HepG2 (cell line): ENCODE results near the gene TPM2. TPM values are rescaled to one million over a fixed set of nuclear protein-coding genes. Genes with fewer than 3 reads are reported as not detected.

Experiments
- ASH2L ChIP-seq: fragments of 300-600, 200-600 bp; sonication (generic); IDR thresholded peaks from 2 replicates; pipeline ENCODE4 v1.7.0; 2017; ENCODE audit warnings: low read depth, mild to moderate bottlenecking, moderate library complexity, mixed read lengths, low read length; ENCODE audit not compliant: insufficient read length
- CENPT ChIP-seq: sonication (generic); formaldehyde crosslinking; IDR thresholded peaks from 2 replicates; pipeline ENCODE4 v1.8.0; 2022; ENCODE audit warnings: low read depth, mild to moderate bottlenecking, moderate library complexity, missing genetic modification reagents
- IKZF5 ChIP-seq: IDR thresholded peaks from 2 replicates; pipeline ENCODE4 v1.6.1; 2018; ENCODE audit warnings: missing genetic modification reagents, mild to moderate bottlenecking, missing compliant biosample characterization
- NFAT5 ChIP-seq: sonication (generic); formaldehyde crosslinking; IDR thresholded peaks from 2 replicates; pipeline ENCODE4 v1.4.0; 2020; ENCODE audit warnings: missing genetic modification reagents
- NFE2L2 ChIP-seq: fragments of 150-350 bp; IDR thresholded peaks from 2 replicates; pipeline ENCODE4 v1.6.1; 2014; ENCODE audit warnings: low read length
- RBFOX2 ChIP-seq: fragments of 200-400 bp; formaldehyde crosslinking; IDR thresholded peaks from 2 replicates; pipeline ENCODE4 v1.6.1; 2017; ENCODE audit warnings: low read depth, mild to moderate bottlenecking, low read length
- SIN3B ChIP-seq: fragments of 150-350 bp; IDR thresholded peaks from 2 replicates; pipeline ENCODE4 v1.6.1; 2014; ENCODE audit warnings: low read length
- SNAPC4 ChIP-seq: sonication (generic); formaldehyde crosslinking; IDR thresholded peaks from 2 replicates; pipeline ENCODE4 v1.4.0; 2020; ENCODE audit warnings: mild to moderate bottlenecking, missing genetic modification reagents
- TBX2 ChIP-seq: sonication (generic); formaldehyde crosslinking; IDR thresholded peaks from 2 replicates; pipeline ENCODE4 v1.5.0; 2020; ENCODE audit warnings: missing genetic modification reagents, mild to moderate bottlenecking, borderline replicate concordance
- TFDP2 ChIP-seq: sonication (generic); formaldehyde crosslinking; IDR thresholded peaks from 2 replicates; pipeline ENCODE4 v1.4.0; 2020; ENCODE audit warnings: missing genetic modification reagents
- ZFP82 ChIP-seq: sonication (generic); formaldehyde crosslinking; IDR thresholded peaks from 2 replicates; pipeline ENCODE4 v1.5.1; 2020; ENCODE audit warnings: mild to moderate bottlenecking, missing genetic modification reagents, borderline replicate concordance
- ZNF333 ChIP-seq: sonication (generic); formaldehyde crosslinking; IDR thresholded peaks from 2 replicates; pipeline ENCODE4 v1.4.0; 2020; ENCODE audit warnings: mild to moderate bottlenecking, missing genetic modification reagents, borderline replicate concordance
- ZNF629 ChIP-seq: sonication (generic); formaldehyde crosslinking; conservative IDR thresholded peaks from 2 replicates; pipeline ENCODE4 v1.5.0; 2020; ENCODE audit warnings: missing genetic modification reagents
- polyA plus RNA-seq, 8 experiments: library from polyadenylated mRNA; depleted of rRNA in 3 of 8; stranded (reverse) in 7 of 8; unstranded in 1 of 8; fragments of >200 nt; fragmentation: Illumina TruSeq in 4 of 8; extraction: Trizol in 4 of 8; gene quantifications; 2 replicates each; pipeline versions ENCODE4 v1.2.1 to v1.2.3, GENCODE V29; 2011 to 2016; ENCODE audit warnings: low read depth in 4 of 8, missing spikeins in 1 of 8, mixed read lengths in 1 of 8; ENCODE audit not compliant: insufficient read depth in 1 of 8
- total RNA-seq, 5 experiments: library from RNA; depleted of rRNA; stranded (reverse); fragments of >200 nt; fragmentation: Illumina TruSeq; extraction: Trizol; gene quantifications; 2 replicates each; pipeline ENCODE4 v1.2.3, GENCODE V29; 2016; ENCODE audit warnings: low read depth in 1 of 5

The TPM2 gene
- total and polyA plus RNA-seq, 2 of the 13 experiments (the other 11 are each of a cell fraction or from before 2014, with no cell fraction given) = 3.1 to 10.7 TPM

- TF ChIP-seq SNAPC4 = no peak
- TF ChIP-seq TBX2 (CRISPR knock-in tag) = peak; percentile 84
- peak; percentile 61 for TF ChIP-seq ASH2L
- peak; percentile 76 for TF ChIP-seq SIN3B
- peak; percentile 50; the same call in 1 of the 2 replicates for TF ChIP-seq IKZF5 (CRISPR knock-in tag)
- peak; percentile 96 for TF ChIP-seq ZNF629 (CRISPR knock-in tag)
- peak; percentile 100 for TF ChIP-seq TFDP2 (CRISPR knock-in tag)
- TF ChIP-seq ZFP82 = 0 out of 2 replicates have a peak, but pooled peaks have one; percentile 37
- peak; percentile 93 for TF ChIP-seq RBFOX2
- TF ChIP-seq ZNF333 (CRISPR knock-in tag) = no peak; the same call in 1 of the 2 replicates
- TF ChIP-seq NFAT5 (CRISPR knock-in tag) = no peak
- TF ChIP-seq CENPT (CRISPR knock-in tag) = peak; percentile 58; the same call in 1 of the 2 replicates
- TF ChIP-seq NFE2L2 = no peak
Observed at GRCh38 chr9:35664531-35665470, 24.9 kb downstream of the TPM2 start, which contains the start of gene ARHGEF39 (continued).
